Thyroid gland (tissue), 4 donors: Measurements from ENCODE around the gene DNER.

Experiments
- POLR2A ChIP-seq, 2 donors: fragments of 450-650 bp; IDR thresholded peaks; one replicate each; pipeline ENCODE4 v1.6.1; 2017; ENCODE audit warnings: antibody characterized with exemption in 2 of 2, mild to moderate bottlenecking in 2 of 2, moderate library complexity in 1 of 2
- TF ChIP-seq, protein P1 (sequence below), 6 experiments: fragments of 200-600 bp in 3 of 6; fragments of 450-650 bp in 3 of 6; sonication (generic) in 3 of 6; IDR thresholded peaks; one replicate each; pipeline ENCODE4 v1.5.1; 2016 to 2019; ENCODE audit warnings: antibody characterized with exemption in 6 of 6, mild to moderate bottlenecking in 2 of 6, inconsistent platforms in 1 of 6, moderate library complexity in 1 of 6

- no peak for TF ChIP-seq POLR2A (IDR thresholded peaks at IDR 0.05)
- TF ChIP-seq, protein P1, sequence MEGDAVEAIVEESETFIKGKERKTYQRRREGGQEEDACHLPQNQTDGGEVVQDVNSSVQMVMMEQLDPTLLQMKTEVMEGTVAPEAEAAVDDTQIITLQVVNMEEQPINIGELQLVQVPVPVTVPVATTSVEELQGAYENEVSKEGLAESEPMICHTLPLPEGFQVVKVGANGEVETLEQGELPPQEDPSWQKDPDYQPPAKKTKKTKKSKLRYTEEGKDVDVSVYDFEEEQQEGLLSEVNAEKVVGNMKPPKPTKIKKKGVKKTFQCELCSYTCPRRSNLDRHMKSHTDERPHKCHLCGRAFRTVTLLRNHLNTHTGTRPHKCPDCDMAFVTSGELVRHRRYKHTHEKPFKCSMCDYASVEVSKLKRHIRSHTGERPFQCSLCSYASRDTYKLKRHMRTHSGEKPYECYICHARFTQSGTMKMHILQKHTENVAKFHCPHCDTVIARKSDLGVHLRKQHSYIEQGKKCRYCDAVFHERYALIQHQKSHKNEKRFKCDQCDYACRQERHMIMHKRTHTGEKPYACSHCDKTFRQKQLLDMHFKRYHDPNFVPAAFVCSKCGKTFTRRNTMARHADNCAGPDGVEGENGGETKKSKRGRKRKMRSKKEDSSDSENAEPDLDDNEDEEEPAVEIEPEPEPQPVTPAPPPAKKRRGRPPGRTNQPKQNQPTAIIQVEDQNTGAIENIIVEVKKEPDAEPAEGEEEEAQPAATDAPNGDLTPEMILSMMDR (IDR thresholded peaks at IDR 0.05) = no peak
These were observed 275.8 kb downstream of the DNER start for GRCh38 chr2:229438430-229439159.
